Neural cell (in vitro differentiated cells): Measurements from ENCODE around the gene SPIB. TPM values are rescaled to one million over a fixed set of nuclear protein-coding genes. Genes with fewer than 3 reads are reported as not detected.

Experiments used
- H2AFZ ChIP-seq: fragments of 200-600, 300-800 bp; sonication (generic), shearing (Covaris generic); 2 replicates; pipeline ENCODE4 v1.6.0; 2014; ENCODE audit warnings: low read depth, mild to moderate bottlenecking, antibody characterized with exemption, low read length, moderate library complexity
- H3F3A ChIP-seq: fragments of 200-600 bp; shearing (Covaris generic); 2 replicates; pipeline ENCODE4 v1.6.1; 2016; ENCODE audit warnings: mild to moderate bottlenecking, moderate library complexity, mixed read lengths, antibody characterized with exemption, low read length; ENCODE audit not compliant: insufficient read depth, poor library complexity, severe bottlenecking
- H3K27ac ChIP-seq: fragments of 200-600, 300-800 bp; sonication (generic), shearing (Covaris generic); 2 replicates; pipeline ENCODE4 v1.5.1; 2014; ENCODE audit warnings: mild to moderate bottlenecking, low read length, moderate library complexity
- H3K27me3 ChIP-seq: fragments of 300-800, 200-600 bp; sonication (generic), shearing (Covaris generic); 2 replicates; pipeline ENCODE4 v1.6.0; 2014; ENCODE audit warnings: mild to moderate bottlenecking, low read depth, low read length, moderate library complexity; ENCODE audit not compliant: insufficient read depth
- H3K36me3 ChIP-seq: fragments of 300-800, 200-600 bp; sonication (generic), shearing (Covaris generic); 2 replicates; pipeline ENCODE4 v1.5.1; 2014; ENCODE audit warnings: mild to moderate bottlenecking, antibody characterized with exemption, low read length, moderate library complexity; ENCODE audit not compliant: insufficient read depth
- H3K4me2 ChIP-seq: fragments of 300-800, 200-600 bp; sonication (generic), shearing (Covaris generic); 2 replicates; pipeline ENCODE4 v1.6.0; 2014; ENCODE audit warnings: mild to moderate bottlenecking, low read length
- H3K4me3 ChIP-seq: fragments of 300-800, 200-600 bp; sonication (generic), shearing (Covaris generic); 2 replicates; pipeline ENCODE4 v1.5.1; 2014; ENCODE audit warnings: mild to moderate bottlenecking, low read length, moderate library complexity
- H3K79me2 ChIP-seq: fragments of 200-600 bp; shearing (Covaris generic); replicated peaks from 2 replicates; pipeline ENCODE4 v1.6.0; 2014; ENCODE audit warnings: mild to moderate bottlenecking, low read length, moderate library complexity; ENCODE audit not compliant: insufficient read depth
- H3K9ac ChIP-seq: fragments of 300-800, 200-600 bp; sonication (generic), shearing (Covaris generic); 2 replicates; pipeline ENCODE4 v1.6.1; 2016; ENCODE audit warnings: mild to moderate bottlenecking, low read length, mixed read lengths
- H3K9me2 ChIP-seq: fragments of 200-600 bp; shearing (Covaris generic); 2 replicates; pipeline ENCODE4 v1.6.1; 2016; ENCODE audit warnings: mild to moderate bottlenecking, low read length, mixed read lengths; ENCODE audit not compliant: insufficient read depth
- H3K9me3 ChIP-seq: fragments of 200-600, 300-800 bp; sonication (generic), shearing (Covaris generic); 2 replicates; pipeline ENCODE4 v1.6.1; 2016; ENCODE audit warnings: mild to moderate bottlenecking, mixed run types, low read length, moderate library complexity, mixed read lengths
- H4K20me1 ChIP-seq: fragments of 200-600 bp; shearing (Covaris generic); 2 replicates; pipeline ENCODE4 v1.6.1; 2016; ENCODE audit warnings: mild to moderate bottlenecking, mixed run types; ENCODE audit not compliant: insufficient read depth
- CTCF ChIP-seq: fragments of 450-650 bp; IDR thresholded peaks from 2 replicates; pipeline ENCODE4 v1.5.1; 2014; ENCODE audit warnings: antibody characterized with exemption, mild to moderate bottlenecking, moderate library complexity; ENCODE audit not compliant: poor library complexity, severe bottlenecking
- EP300 ChIP-seq: fragments of 450-650 bp; conservative IDR thresholded peaks from 2 replicates; pipeline ENCODE4 v1.6.1; 2014; ENCODE audit warnings: antibody characterized with exemption, mild to moderate bottlenecking, moderate library complexity; ENCODE audit not compliant: poor library complexity, severe bottlenecking
- EZH2 ChIP-seq: fragments of 200-600, 300-800 bp; shearing (Covaris generic), sonication (generic); IDR thresholded peaks from 2 replicates; pipeline ENCODE4 v1.6.1; 2014; ENCODE audit warnings: antibody characterized with exemption, low read length, borderline replicate concordance, mild to moderate bottlenecking; ENCODE audit not compliant: insufficient read depth, poor library complexity, severe bottlenecking
- POLR2AphosphoS5 ChIP-seq: IDR thresholded peaks from 2 replicates; pipeline ENCODE4 v1.6.1; 2012
- RAD21 ChIP-seq: fragments of 450-650 bp; conservative IDR thresholded peaks from 2 replicates; pipeline ENCODE4 v1.6.1; 2014; ENCODE audit warnings: antibody characterized with exemption, mild to moderate bottlenecking, moderate library complexity
- REST ChIP-seq: IDR thresholded peaks from 2 replicates; pipeline ENCODE4 v1.6.1; 2012; ENCODE audit warnings: borderline replicate concordance
- SMC3 ChIP-seq: fragments of 450-650 bp; conservative IDR thresholded peaks from 2 replicates; pipeline ENCODE4 v1.6.1; 2014; ENCODE audit warnings: antibody characterized with exemption, mild to moderate bottlenecking, moderate library complexity; ENCODE audit not compliant: poor library complexity
- TAF1 ChIP-seq: IDR thresholded peaks from 2 replicates; pipeline ENCODE4 v1.6.1; 2012; ENCODE audit warnings: low read depth
- polyA plus RNA-seq: library from polyadenylated mRNA; depleted of rRNA; stranded (reverse); fragments of >200 nt; gene quantifications from 2 replicates; pipeline ENCODE4 v1.2.3, GENCODE V29; 2014

The SPIB gene
- polyA plus RNA-seq, 1 donor from 2014 or later: not detected

DNA sequence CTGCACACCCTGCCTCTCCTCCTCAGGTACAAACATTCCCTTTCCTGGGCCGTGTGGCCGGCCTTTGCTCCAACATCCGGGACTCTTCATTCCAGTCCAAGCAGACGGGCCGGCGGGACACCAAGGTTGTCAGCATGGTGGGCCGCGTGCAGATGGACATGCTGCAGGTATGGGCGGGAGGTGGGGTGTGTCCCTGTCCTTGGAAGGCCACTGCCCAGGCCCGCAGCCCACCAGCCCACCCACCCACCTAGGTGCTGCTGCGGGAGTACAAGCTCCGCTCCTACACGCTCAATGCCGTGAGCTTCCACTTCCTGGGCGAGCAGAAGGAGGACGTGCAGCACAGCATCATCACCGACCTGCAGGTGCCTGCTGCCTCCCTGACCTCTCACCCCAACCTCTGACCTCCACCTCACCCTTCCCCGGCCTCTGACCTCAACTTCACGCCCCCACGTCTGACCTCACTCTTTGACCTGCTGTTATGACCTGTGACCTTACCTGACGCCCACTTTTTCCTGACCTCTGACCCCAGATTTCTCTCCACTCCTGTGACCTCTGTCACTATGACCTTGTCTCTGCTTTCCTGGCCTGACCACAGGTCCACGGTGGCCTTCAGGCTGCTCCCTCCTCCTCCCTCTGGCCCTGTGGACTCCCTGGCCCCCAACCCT is 12.4 kb upstream of the SPIB start:
- Histone ChIP-seq H3K79me2 (no peaks in the 10 kb centered on the region), H3K9me3 (no peaks in the 10 kb centered on the region), H3K36me3 (no peaks in the 10 kb centered on the region), H4K20me1 (no peaks in the 10 kb centered on the region), H2AFZ (no peak overlapping the region), H3K9ac (no peak overlapping the region), H3K27me3 (no peaks in the 10 kb centered on the region), H3K4me3 (no peak overlapping the region), H3K4me2 (no peak overlapping the region), H3F3A (no peaks in the 10 kb centered on the region), H3K27ac (no peak overlapping the region), H3K9me2 (no peaks in the 10 kb centered on the region)
- TF ChIP-seq EZH2 (no peak), EP300 (no peak), POLR2AphosphoS5 (no peak), REST (no peak), RAD21 (no peak), CTCF (no peak), SMC3 (no peak)

- H3K9ac ChIP-seq: no peak overlapping the region
- TF ChIP-seq TAF1: no peak
- no peak for TF ChIP-seq REST
- TF ChIP-seq RAD21: no peak
- no peak for TF ChIP-seq EP300
- no peak for TF ChIP-seq EZH2
- TF ChIP-seq SMC3: no peak
- H3K36me3 ChIP-seq: no peaks in the 10 kb centered on the region
- H3K9me2 ChIP-seq: no peaks in the 10 kb centered on the region
- H3K9me3 ChIP-seq: no peaks in the 10 kb centered on the region
- no peaks in the 10 kb centered on the region for H4K20me1 ChIP-seq
- no peak overlapping the region for H3K4me2 ChIP-seq
- no peaks in the 10 kb centered on the region for H3K27me3 ChIP-seq
- H3K79me2 ChIP-seq: no peaks in the 10 kb centered on the region
- no peak overlapping the region for H3K27ac ChIP-seq
- H2AFZ ChIP-seq: no peak overlapping the region
- H3F3A ChIP-seq: no peaks in the 10 kb centered on the region
- no peak overlapping the region for H3K4me3 ChIP-seq
These were observed 11.9 kb upstream of the SPIB start for GRCh38 chr19:50406829-50407228.
